ENCODE results near the gene ARHGEF40.

Gene ARHGEF40

GRCh38 chr14:21136024-21136423 is 65.9 kb downstream of the ARHGEF40 start:
- FAIRE-seq, result peak; percentile 58

All from TTC549 (cell line).